ENCODE measurements around the gene DGCR2. TPM values are rescaled to one million over a fixed set of nuclear protein-coding genes. Genes with fewer than 3 reads are reported as not detected.
"Not testable (repeated sequence)": the region's sequence is repeated elsewhere in the genome, so short reads cannot be mapped to it uniquely, and the experiment has no call there.

DGCR2 gene
- polyA plus RNA-seq, 3 donors, result 13.4 to 32.6 (median 24.3) TPM

GRCh38 chr22:18988958-18989357 is 133.3 kb downstream of the DGCR2 start:
- H3K27ac ChIP-seq (ENCODE audit: low read depth, low read length), result no peak overlapping the region
- WGBS, 3 donors, result 89 to 91% (median 91%) methylated on average over 4 of the region's 4 CpGs

GRCh38 chr22:18987765-18988164 is 134.4 kb downstream of the DGCR2 start:
- no peak overlapping the region for H3K27ac ChIP-seq (ENCODE audit: low read depth, low read length)
- WGBS, 3 donors, result 22 to 35% (median 28%) methylated on average over 13 of the region's 13 CpGs

- 69 to 88% (median 77%) methylated on average over 5 of the region's 5 CpGs for WGBS, 3 donors
- not testable (repeated sequence) for H3K27ac ChIP-seq (ENCODE audit: low read depth, low read length)
Measured at GRCh38 chr22:18987114-18987513, 135.1 kb downstream of the DGCR2 start.

Other genes with a start within 250 kb of the DGCR2 start
- gene DGCR6, start 216.1 kb downstream of the DGCR2 start, polyA plus RNA-seq, result 1 to 10 TPM; 1.5 to 2.4 (median 2.1) TPM
- 10 to 100 TPM in 1 of 3 donors, 1 to 10 TPM in 2; 2.6 to 12.4 (median 4.9) TPM for gene PRODH, start 186.1 kb downstream of the DGCR2 start, polyA plus RNA-seq
- under 1 TPM in 2 of 3 donors, not detected in 1; 0.07 TPM for gene TSSK2, start 8.9 kb upstream of the DGCR2 start, polyA plus RNA-seq
- 10 to 100 TPM in 2 of 3 donors, 1 to 10 TPM in 1; 7.3 to 13.1 (median 10.7) TPM for gene ESS2, start 22.2 kb upstream of the DGCR2 start, polyA plus RNA-seq
- gene GSC2, start 27.9 kb upstream of the DGCR2 start, polyA plus RNA-seq, result not detected
- gene SLC25A1, start 56.3 kb upstream of the DGCR2 start, polyA plus RNA-seq, result 100 to 1,000 TPM in 2 of 3 donors, 10 to 100 TPM in 1; 80.6 to 369 (median 151) TPM
- gene CLTCL1, start 169.3 kb upstream of the DGCR2 start, polyA plus RNA-seq, result 1 to 10 TPM; 1.9 to 5.7 (median 4.8) TPM

Data from adipose tissue (tissue), 3 donors.